NCI-H2171 (cell line): Measurements from ENCODE around the gene GSG1L.

Experiments used
- DNase-seq: peaks from one replicate; lab custom pipeline; 2025; lab: John Stamatoyannopoulos, UW

The GSG1L gene

GRCh38 chr16:27818246-27818645, 245.3 kb downstream of the GSG1L start:
- DNase-seq, result no peak

GRCh38 chr16:27817038-27817437, 246.5 kb downstream of the GSG1L start:
- no peak for DNase-seq

GRCh38 chr16:27816561-27816960, 247.0 kb downstream of the GSG1L start:
- DNase-seq, result no peak

GRCh38 chr16:27813591-27813990, 249.9 kb downstream of the GSG1L start:
- DNase-seq, result no peak

GRCh38 chr16:27811881-27812280, 251.6 kb downstream of the GSG1L start:
- no peak for DNase-seq

GRCh38 chr16:27806986-27807385, 256.5 kb downstream of the GSG1L start:
- DNase-seq, result no peak

GRCh38 chr16:27806388-27806787, 257.1 kb downstream of the GSG1L start:
- DNase-seq, result no peak

- no peak for DNase-seq
These were observed 257.6 kb downstream of the GSG1L start for GRCh38 chr16:27805828-27806351.

- DNase-seq, result no peak
These were observed 259.6 kb downstream of the GSG1L start for GRCh38 chr16:27803775-27804549.

GRCh38 chr16:27802664-27803439, 260.7 kb downstream of the GSG1L start:
- no peak for DNase-seq

- no peak for DNase-seq
These were observed 262.1 kb downstream of the GSG1L start for GRCh38 chr16:27801289-27801945.

GRCh38 chr16:27800817-27801216, 262.7 kb downstream of the GSG1L start:
- no peak for DNase-seq

GRCh38 chr16:27799896-27800295, 263.6 kb downstream of the GSG1L start:
- peak; percentile 66 for DNase-seq

GRCh38 chr16:27798241-27798640, 265.3 kb downstream of the GSG1L start:
- no peak for DNase-seq

- DNase-seq, result no peak
These were observed 267.4 kb downstream of the GSG1L start for GRCh38 chr16:27795992-27796614.

- no peak for DNase-seq
These were observed 270.3 kb downstream of the GSG1L start for GRCh38 chr16:27793249-27793622.

GRCh38 chr16:27792486-27793248, 270.8 kb downstream of the GSG1L start:
- DNase-seq, result no peak

GRCh38 chr16:27791404-27791719, 272.2 kb downstream of the GSG1L start:
- no peak for DNase-seq

GRCh38 chr16:27790546-27791403, 272.7 kb downstream of the GSG1L start:
- DNase-seq, result no peak

GRCh38 chr16:27789595-27790241, 273.8 kb downstream of the GSG1L start:
- DNase-seq, result no peak
